HL-60 (cell line): ENCODE data around the gene DTL.

Experiments used
- DNase-seq, 2 experiments: peaks; one replicate each; pipeline ENCODE4 v3.0.0-alpha.2; 2010 to 2020; ENCODE audit warnings: low read depth in 1 of 2, low spot score in 1 of 2
- H3K27ac ChIP-seq: fragments of 250-450 bp; sonication (Bioruptor Pico); replicated peaks from 2 replicates; pipeline ENCODE4 v1.5.1; 2020; ENCODE audit warnings: mild to moderate bottlenecking, moderate library complexity
- H3K27me3 ChIP-seq: fragments of 250-450 bp; sonication (Bioruptor Pico); 2 replicates; pipeline ENCODE4 v1.5.1; 2021; ENCODE audit warnings: mild to moderate bottlenecking, moderate library complexity; ENCODE audit not compliant: insufficient read depth, poor library complexity, severe bottlenecking
- H3K4me3 ChIP-seq: replicated peaks from 2 replicates; pipeline ENCODE4 v1.5.1; 2011; ENCODE audit warnings: mild to moderate bottlenecking, control low read depth, low read length; ENCODE audit not compliant: insufficient read depth
- CTCF ChIP-seq: IDR thresholded peaks from one replicate; pipeline ENCODE4 v1.5.1; 2011; ENCODE audit warnings: low read length, control low read depth, inconsistent platforms; ENCODE audit not compliant: insufficient read depth
- GABPA ChIP-seq: IDR thresholded peaks from 2 replicates; pipeline ENCODE4 v1.6.1; 2012; ENCODE audit warnings: low read depth
- POLR2AphosphoS5 ChIP-seq: IDR thresholded peaks from 2 replicates; pipeline ENCODE4 v1.6.1; 2012; ENCODE audit warnings: low read depth
- REST ChIP-seq: IDR thresholded peaks from 2 replicates; pipeline ENCODE4 v1.6.1; 2012; ENCODE audit warnings: low read depth; ENCODE audit not compliant: insufficient replicate concordance
- SPI1 ChIP-seq: IDR thresholded peaks from 2 replicates; pipeline ENCODE4 v1.6.1; 2012; ENCODE audit warnings: low read depth, mild to moderate bottlenecking, borderline replicate concordance

The DTL gene

GRCh38 chr1:212007886-212008285 lies 27.7 kb upstream of the DTL start:
- H3K4me3 ChIP-seq = no peak overlapping the region
- no peak for DNase-seq
- no peak overlapping the region for H3K27ac ChIP-seq
- TF ChIP-seq REST (no peak), CTCF (no peak), SPI1 (no peak), POLR2AphosphoS5 (no peak), GABPA (no peak)
- no peaks in the 10 kb centered on the region for H3K27me3 ChIP-seq

- no peak for DNase-seq
- H3K27ac ChIP-seq = no peak overlapping the region
These were observed 26.0 kb upstream of the DTL start for GRCh38 chr1:212009561-212009960.

GRCh38 chr1:212010004-212010403 lies 25.5 kb upstream of the DTL start:
- no peak for TF ChIP-seq CTCF
- Histone ChIP-seq H3K27me3 (no peaks in the 10 kb centered on the region), H3K4me3 (no peak overlapping the region), H3K27ac (no peak overlapping the region)
- DNase-seq = no peak

More at GRCh38 chr1:212009561-212009960, 26.0 kb upstream of the DTL start:
- Histone ChIP-seq H3K27me3 (no peaks in the 10 kb centered on the region), H3K4me3 (no peak overlapping the region)
- TF ChIP-seq CTCF (no peak), POLR2AphosphoS5 (no peak), REST (no peak), GABPA (no peak), SPI1 (no peak)

- no peak overlapping the region for H3K27ac ChIP-seq
- peak; percentile 35 to 72 for DNase-seq
- no peak overlapping the region for H3K4me3 ChIP-seq
- TF ChIP-seq CTCF (peak; percentile 98), POLR2AphosphoS5 (no peak)
- no peaks in the 10 kb centered on the region for H3K27me3 ChIP-seq
These were observed 23.4 kb upstream of the DTL start for GRCh38 chr1:212012034-212012740.
